Adrenal gland (tissue), 12 donors: ENCODE results near the gene LCN1. TPM values are rescaled to one million over a fixed set of nuclear protein-coding genes. Genes with fewer than 3 reads are reported as not detected.

Experiments
- DNase-seq, 7 donors: peaks; one replicate each; pipeline ENCODE4 v3.0.0-alpha.2; 2019 to 2020
- H3K27ac ChIP-seq, 5 donors: fragments of 200-600 bp; sonication (generic) in 4 of 5; 1 replicate in 3 of 5; 2 replicates in 2 of 5; pipeline versions ENCODE4 v1.5.1 to v1.8.0; 2016 to 2020; ENCODE audit warnings: mild to moderate bottlenecking in 1 of 5
- H3K27me3 ChIP-seq: fragments of 200-600 bp; 2 replicates; pipeline ENCODE4 v1.8.0; 2021
- H3K36me3 ChIP-seq, 2 donors: fragments of 200-600 bp; replicated peaks in 1 of 2; 1 replicate in 1 of 2; 2 replicates in 1 of 2; pipeline versions ENCODE4 v1.5.1 to v1.8.0; 2018 to 2022
- H3K4me1 ChIP-seq, 2 donors: fragments of 200-600 bp; replicated peaks in 1 of 2; 1 replicate in 1 of 2; 2 replicates in 1 of 2; pipeline versions ENCODE4 v1.5.1 to v1.8.0; 2018 to 2021
- H3K4me3 ChIP-seq, 4 donors: fragments of 200-600 bp; sonication (generic) in 3 of 4; one replicate each; pipeline ENCODE4 v1.5.1; 2016 to 2018
- H3K9me3 ChIP-seq, 3 donors: fragments of 200-600 bp; sonication (generic) in 1 of 3; replicated peaks in 1 of 3; 1 replicate in 2 of 3; 2 replicates in 1 of 3; pipeline versions ENCODE4 v1.5.1 to v1.8.0; 2016 to 2021
- POLR2A ChIP-seq, 2 donors: fragments of 450-650 bp; IDR thresholded peaks; one replicate each; pipeline ENCODE4 v1.6.1; 2017; ENCODE audit warnings: antibody characterized with exemption in 2 of 2, mild to moderate bottlenecking in 2 of 2, moderate library complexity in 1 of 2
- WGBS, 4 donors: extraction: QIAGEN DNeasy Blood & Tissue Kit in 2 of 4; methylation state at CpG; one replicate each; pipeline versions ENCODE4 v1.1.5 to v1.1.7; 2013 to 2017; 5-methylcytosine and 5-hydroxymethylcytosine counted together
- intact Hi-C, 2 donors: fragments of 100-400 bp; cut with DNase I; formaldehyde crosslinking; loops; one replicate each; pipeline versions ENCODE4 v1.14.1 to v1.15.0; 2022 to 2023
- polyA plus RNA-seq, 3 donors: library from polyadenylated mRNA; stranded (reverse); fragments of 200-250 nt in 2 of 3; fragments of 350-450 nt in 1 of 3; fragmentation: Illumina TruSeq in 1 of 3; extraction: RNeasy Lipid Tissue Mini Kit (QIAGEN cat#74804) in 1 of 3; gene quantifications; one replicate each; pipeline ENCODE4 v1.2.3, GENCODE V29; 2013 to 2014
- total RNA-seq, 9 donors: library from RNA; depleted of rRNA in 4 of 9; stranded (reverse); fragments of >200 nt in 4 of 9; fragments of 120-200 nt in 1 of 9; fragmentation: NEBNext Ultra II Directional in 1 of 9; extraction: Animal tissue kit (Norgen Biotek cat#: 25700) in 1 of 9; gene quantifications; one replicate each; pipeline versions ENCODE4 v1.1.0 to v1.2.4, GENCODE V29; 2013 to 2023
- TF ChIP-seq, protein P1 (sequence below), 6 experiments: fragments of 450-650 bp in 4 of 6; fragments of 200-600 bp in 2 of 6; sonication (generic) in 1 of 6; IDR thresholded peaks; 1 replicate in 5 of 6; 2 replicates in 1 of 6; pipeline versions ENCODE4 v1.5.1 to v1.8.0; 2016 to 2021; ENCODE audit warnings: antibody characterized with exemption in 6 of 6, mild to moderate bottlenecking in 2 of 6, moderate library complexity in 1 of 6
- donor health status: healthy with polysubstance abuse.
- donor health status: Bipolar disorder and iron deficiency.
- donor health status: DM: yes; HTN: yes; CAD: no.
- donor health status: DM: no; HTN: no; CAD: no.
- donor health status: DM: no; HTN: no; CAD: no.
- donor health status: DM: yes; HTN: yes; CAD: no.

Gene LCN1
- total and polyA plus RNA-seq, 12 donors, result not detected

DNA sequence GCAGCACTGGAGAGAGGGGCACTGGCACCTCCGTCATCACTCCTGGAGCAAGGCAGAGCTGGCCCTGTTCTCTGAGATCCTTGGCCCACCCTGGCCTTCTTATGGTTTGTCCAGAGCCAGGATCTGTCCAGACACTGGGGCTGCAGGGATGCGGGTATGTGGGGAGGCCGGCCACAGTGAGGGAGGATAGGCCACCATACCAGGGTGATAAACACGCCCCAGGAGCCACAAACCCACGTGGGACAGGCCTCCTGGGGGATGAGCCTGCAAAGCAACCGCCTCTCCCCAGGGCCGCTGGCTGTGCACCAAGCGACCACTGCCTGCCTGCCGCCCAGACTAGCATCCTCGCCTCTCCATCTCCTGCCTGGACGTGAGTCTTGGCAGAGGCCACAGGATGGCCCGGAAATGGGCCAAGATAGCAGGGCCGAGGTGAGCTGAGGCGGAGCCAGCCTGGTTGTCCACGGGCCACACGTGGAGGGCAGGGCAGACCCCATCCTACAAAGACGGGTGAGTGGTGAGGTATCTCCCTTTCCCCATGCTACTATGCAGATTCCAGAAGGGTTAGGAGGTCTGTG is 29.2 kb downstream of the LCN1 start:
- 70 to 93% (median 77%) methylated on average over 8 to 17 of the region's 17 CpGs for WGBS, 4 donors
- Histone ChIP-seq H3K27me3 (no peaks in the 10 kb centered on the region), H3K4me3 (no peak overlapping the region), H3K27ac (no peak overlapping the region), H3K4me1 (no peaks in the 10 kb centered on the region), H3K9me3 (no peaks in the 10 kb centered on the region), H3K36me3 (no peaks in the 10 kb centered on the region)
- no peak for DNase-seq
- intact Hi-C loops, result no loop called here
- TF ChIP-seq POLR2A (IDR thresholded peaks at IDR 0.05), result no peak
- TF ChIP-seq, protein P1, sequence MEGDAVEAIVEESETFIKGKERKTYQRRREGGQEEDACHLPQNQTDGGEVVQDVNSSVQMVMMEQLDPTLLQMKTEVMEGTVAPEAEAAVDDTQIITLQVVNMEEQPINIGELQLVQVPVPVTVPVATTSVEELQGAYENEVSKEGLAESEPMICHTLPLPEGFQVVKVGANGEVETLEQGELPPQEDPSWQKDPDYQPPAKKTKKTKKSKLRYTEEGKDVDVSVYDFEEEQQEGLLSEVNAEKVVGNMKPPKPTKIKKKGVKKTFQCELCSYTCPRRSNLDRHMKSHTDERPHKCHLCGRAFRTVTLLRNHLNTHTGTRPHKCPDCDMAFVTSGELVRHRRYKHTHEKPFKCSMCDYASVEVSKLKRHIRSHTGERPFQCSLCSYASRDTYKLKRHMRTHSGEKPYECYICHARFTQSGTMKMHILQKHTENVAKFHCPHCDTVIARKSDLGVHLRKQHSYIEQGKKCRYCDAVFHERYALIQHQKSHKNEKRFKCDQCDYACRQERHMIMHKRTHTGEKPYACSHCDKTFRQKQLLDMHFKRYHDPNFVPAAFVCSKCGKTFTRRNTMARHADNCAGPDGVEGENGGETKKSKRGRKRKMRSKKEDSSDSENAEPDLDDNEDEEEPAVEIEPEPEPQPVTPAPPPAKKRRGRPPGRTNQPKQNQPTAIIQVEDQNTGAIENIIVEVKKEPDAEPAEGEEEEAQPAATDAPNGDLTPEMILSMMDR (IDR thresholded peaks at IDR 0.05), result no peak

DNA sequence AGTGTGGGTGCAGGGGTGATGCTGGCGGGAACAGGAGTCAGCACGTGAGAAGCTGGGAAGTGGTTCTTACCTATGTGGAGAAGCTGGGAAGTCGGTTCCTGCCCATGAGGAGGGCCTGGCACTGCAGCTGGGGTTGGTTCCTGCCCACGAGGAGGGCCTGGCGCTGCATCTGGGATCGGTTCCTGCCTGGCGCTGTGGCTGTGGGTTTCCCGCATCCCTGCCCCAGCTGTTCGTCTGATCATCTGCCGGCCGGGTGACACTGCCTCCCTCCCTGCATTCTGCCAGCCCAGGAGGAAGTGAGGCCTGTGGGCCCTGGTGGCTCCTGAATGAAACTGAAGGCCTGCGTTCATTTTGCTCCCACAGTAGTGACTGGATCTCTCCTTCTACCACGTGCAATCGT is 29.8 kb downstream of the LCN1 start:
- H3K4me3 ChIP-seq, result no peak overlapping the region
- TF ChIP-seq POLR2A (IDR thresholded peaks at IDR 0.05), result no peak
- TF ChIP-seq, protein P1 (IDR thresholded peaks at IDR 0.05), result no peak
- H3K9me3 ChIP-seq, result no peaks in the 10 kb centered on the region
- H3K27me3 ChIP-seq, result no peaks in the 10 kb centered on the region
- no peaks in the 10 kb centered on the region for H3K4me1 ChIP-seq
- H3K36me3 ChIP-seq, result no peaks in the 10 kb centered on the region
- intact Hi-C loops, result no loop called here
- no peak for DNase-seq
- no peak overlapping the region for H3K27ac ChIP-seq
- 71 to 77% (median 75%) methylated on average over 14 of the region's 14 CpGs for WGBS, 4 donors

DNA sequence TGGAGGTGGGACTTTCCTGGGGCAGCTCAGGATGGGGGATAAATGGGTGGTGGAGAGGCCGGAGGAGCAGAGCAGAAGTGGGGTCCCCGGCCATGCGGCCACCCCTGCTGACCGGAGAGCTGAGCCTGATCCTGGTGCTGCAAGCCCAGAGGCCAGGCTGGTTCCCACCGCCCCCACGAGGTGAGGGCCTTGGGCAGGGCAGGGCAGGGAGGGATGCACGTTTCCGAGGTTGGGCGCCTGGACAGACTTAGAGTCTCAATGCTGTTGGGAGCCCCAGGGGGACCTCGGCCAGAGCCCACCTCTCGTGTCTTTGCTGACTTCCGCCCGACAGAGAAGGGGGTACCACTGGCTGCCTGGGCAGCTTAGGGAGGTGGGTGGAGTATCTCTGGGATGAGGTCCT is 30.2 kb downstream of the LCN1 start:
- WGBS, 4 donors, result 84 to 90% (median 88%) methylated on average over 7 to 13 of the region's 13 CpGs
- no peak for DNase-seq

DNA sequence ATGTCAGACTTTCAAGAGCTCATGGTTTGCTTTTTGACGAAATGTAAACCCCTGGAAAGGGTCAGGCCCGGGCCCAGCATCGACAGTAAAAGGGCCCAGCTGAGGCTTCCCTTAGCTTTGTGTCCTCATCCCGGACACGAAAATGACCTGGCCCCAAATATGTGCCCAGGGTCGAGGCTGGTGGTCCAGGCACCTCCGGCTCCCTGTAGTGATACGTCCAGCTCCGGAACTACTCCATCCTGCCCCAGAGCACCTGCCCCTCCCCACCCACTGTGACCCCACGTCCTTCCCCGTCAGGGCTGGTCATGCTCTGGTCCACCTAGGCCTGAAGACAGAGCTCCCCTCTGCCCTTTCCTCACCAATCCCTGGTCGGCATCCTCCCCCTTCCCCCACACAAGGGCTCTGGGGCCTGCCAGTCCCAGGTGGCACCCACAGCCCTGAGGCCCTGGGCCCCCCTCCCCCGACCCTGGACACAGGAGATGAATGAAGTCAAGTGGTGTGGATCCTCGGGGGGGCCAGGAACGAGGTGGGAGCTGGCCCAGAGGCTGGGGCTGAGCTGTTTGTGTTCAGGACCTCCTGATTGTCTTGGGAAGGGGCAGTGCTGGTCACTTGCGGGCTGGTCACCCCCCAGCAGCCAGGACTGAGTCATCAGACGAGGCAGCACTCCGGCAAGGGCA is 30.9 kb downstream of the LCN1 start:
- 77 to 86% (median 81%) methylated on average over 11 to 18 of the region's 18 CpGs for WGBS, 4 donors
- TF ChIP-seq, protein P1 (IDR thresholded peaks at IDR 0.05), result no peak
- no peak for TF ChIP-seq POLR2A (IDR thresholded peaks at IDR 0.05)
- Histone ChIP-seq H3K27me3 (no peaks in the 10 kb centered on the region), H3K4me1 (no peaks in the 10 kb centered on the region), H3K36me3 (no peaks in the 10 kb centered on the region), H3K9me3 (no peaks in the 10 kb centered on the region), H3K27ac (no peak overlapping the region), H3K4me3 (no peak overlapping the region)
- DNase-seq, result no peak
- intact Hi-C loops, result no loop called here

More for the DNA sequence above, 30.2 kb downstream of the LCN1 start:
- H3K9me3 ChIP-seq, result no peaks in the 10 kb centered on the region
- intact Hi-C loops, result no loop called here
- H3K27ac ChIP-seq, result no peak overlapping the region
- no peaks in the 10 kb centered on the region for H3K27me3 ChIP-seq
- H3K4me1 ChIP-seq, result no peaks in the 10 kb centered on the region
- H3K36me3 ChIP-seq, result no peaks in the 10 kb centered on the region
- TF ChIP-seq, protein P1 (IDR thresholded peaks at IDR 0.05), result no peak
- TF ChIP-seq POLR2A (IDR thresholded peaks at IDR 0.05), result no peak
- H3K4me3 ChIP-seq, result no peak overlapping the region
